Measurements from ENCODE around the gene ZNF331. TPM values are rescaled to one million over a fixed set of nuclear protein-coding genes. Genes with fewer than 3 reads are reported as not detected.

ZNF331 gene
- total and polyA plus RNA-seq, 3 experiments from 2014 or later, result 17.5 to 43.9 (median 18.6) TPM

DNA sequence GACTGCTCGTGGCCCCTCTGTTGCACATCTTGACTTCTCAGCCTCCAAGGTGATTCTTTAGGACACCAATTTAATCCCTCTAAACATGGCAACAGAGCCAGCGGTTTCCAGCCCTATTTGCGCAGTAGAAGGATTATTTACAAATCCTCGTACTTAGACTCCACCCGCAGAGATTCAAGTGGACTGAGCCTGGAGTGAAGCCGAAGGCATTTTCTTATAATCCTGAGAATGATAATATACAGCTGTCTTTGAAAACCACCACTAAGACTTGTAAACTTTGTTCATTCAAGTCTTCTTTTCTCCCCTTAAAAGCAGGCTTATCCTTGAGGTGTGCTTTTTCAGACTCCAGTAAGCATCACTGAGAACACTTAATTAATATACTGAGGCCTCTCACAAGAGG is 89.0 kb downstream of the ZNF331 start:
- Histone ChIP-seq H3K4me1 (ENCODE audit: insufficient read depth, low read length) (no peaks in the 10 kb centered on the region), H3K4me3 (ENCODE audit: low read length) (no peak overlapping the region), H3K27ac (ENCODE audit: low read depth, low read length) (no peak overlapping the region), H3K9me3 (ENCODE audit: low read length) (no peaks in the 10 kb centered on the region), H3K27me3 (ENCODE audit: insufficient read depth, low read length, poor library complexity, severe bottlenecking) (no peaks in the 10 kb centered on the region), H3K36me3 (ENCODE audit: insufficient read depth, low read length) (no peaks in the 10 kb centered on the region)
- no peaks in the 10 kb centered on the region for H3K36me3 Mint-ChIP-seq
- no peak overlapping the region for H3K27ac Mint-ChIP-seq
- CTCF ChIA-PET, result no interaction called here
- H3K9me3 Mint-ChIP-seq, result peaks cover 0 to 15% (median 8%) of the 10 kb centered on the region in 5 donors
- no peak for DNase-seq
- POLR2A ChIA-PET, result no interaction called here
- no peak overlapping the region for H3K4me3 Mint-ChIP-seq
- H3K27me3 Mint-ChIP-seq, result no peaks in the 10 kb centered on the region
- no peaks in the 10 kb centered on the region for H3K4me1 Mint-ChIP-seq

Other genes starting within 250 kb of the ZNF331 start
- 1 to 10 TPM; 5.8 to 6.3 TPM for gene ZNF845, start 204.4 kb upstream of the ZNF331 start, total RNA-seq
- 11.5 TPM for gene ZNF845, start 204.4 kb upstream of the ZNF331 start, polyA plus RNA-seq
- 10 to 100 TPM; 17.8 to 18.7 TPM for gene ZNF525, start 172.4 kb upstream of the ZNF331 start, total RNA-seq
- 9.9 TPM for gene ZNF525, start 172.4 kb upstream of the ZNF331 start, polyA plus RNA-seq
- gene ZNF765, start 143.0 kb upstream of the ZNF331 start, total RNA-seq, result 10 to 100 TPM; 10.1 to 10.5 TPM
- gene ZNF765, start 143.0 kb upstream of the ZNF331 start, polyA plus RNA-seq, result 10.0 TPM
- 10 to 100 TPM in 1 of 2 experiments, 1 to 10 TPM in 1; 8.9 to 10.6 TPM for gene ZNF761, start 106.2 kb upstream of the ZNF331 start, total RNA-seq
- 10.6 TPM for gene ZNF761, start 106.2 kb upstream of the ZNF331 start, polyA plus RNA-seq
- gene ZNF813, start 70.4 kb upstream of the ZNF331 start, total RNA-seq, result 1 to 10 TPM; 5.6 to 6.6 TPM
- 4.7 TPM for gene ZNF813, start 70.4 kb upstream of the ZNF331 start, polyA plus RNA-seq
- not detected for gene DPRX, start 93.9 kb downstream of the ZNF331 start, total RNA-seq
- not detected for gene DPRX, start 93.9 kb downstream of the ZNF331 start, polyA plus RNA-seq